Mononuclear cell (primary cell): ENCODE results near the gene GAPT. TPM values are rescaled to one million over a fixed set of nuclear protein-coding genes. Genes with fewer than 3 reads are reported as not detected.
"Not testable (repeated sequence)": the region's sequence is repeated elsewhere in the genome, so short reads cannot be mapped to it uniquely, and the experiment has no call there.

Experiments used
- H3K27me3 ChIP-seq: 2 replicates; pipeline ENCODE4 v1.6.0; 2011; ENCODE audit warnings: low read length, control low read depth; ENCODE audit not compliant: insufficient read depth
- H3K4me1 ChIP-seq: 2 replicates; pipeline ENCODE4 v1.5.1; 2011; ENCODE audit warnings: mild to moderate bottlenecking, low read length, control low read depth; ENCODE audit not compliant: insufficient read depth
- H3K4me3 ChIP-seq: 2 replicates; pipeline ENCODE4 v1.5.1; 2011; ENCODE audit warnings: mild to moderate bottlenecking, low read length, moderate library complexity
- H3K9me3 ChIP-seq: 2 replicates; pipeline ENCODE4 v1.5.1; 2011; ENCODE audit warnings: low read depth, mild to moderate bottlenecking, control low read depth, low read length
- total RNA-seq: library from RNA; depleted of rRNA; stranded (reverse); fragments of >200 nt; gene quantifications from one replicate; pipeline ENCODE4 v1.2.3, GENCODE V29; 2012

GAPT gene
- total RNA-seq, 1 donor = 9.8 TPM

- Histone ChIP-seq H3K9me3 (no peaks in the 10 kb centered on the region), H3K4me1 (peaks cover 65% of the 10 kb centered on the region), H3K27me3 (no peaks in the 10 kb centered on the region), H3K4me3 (no peak overlapping the region)
These were observed 14.9 kb downstream of the GAPT start for GRCh38 chr5:58505971-58506640.

GRCh38 chr5:58507715-58508114, 16.5 kb downstream of the GAPT start:
- Histone ChIP-seq H3K4me3 (no peak overlapping the region), H3K27me3 (no peaks in the 10 kb centered on the region), H3K9me3 (no peaks in the 10 kb centered on the region), H3K4me1 (peaks cover 55% of the 10 kb centered on the region)

- H3K27me3 ChIP-seq = no peaks in the 10 kb centered on the region
- H3K9me3 ChIP-seq = peaks cover 29% of the 10 kb centered on the region
- H3K4me1 ChIP-seq = no peaks in the 10 kb centered on the region
- no peak overlapping the region for H3K4me3 ChIP-seq
These were observed 26.0 kb downstream of the GAPT start for GRCh38 chr5:58517198-58517597.

GRCh38 chr5:58523956-58524355, 32.7 kb downstream of the GAPT start:
- no peak overlapping the region for H3K4me3 ChIP-seq
- H3K4me1 ChIP-seq = no peaks in the 10 kb centered on the region
- H3K27me3 ChIP-seq = no peaks in the 10 kb centered on the region
- H3K9me3 ChIP-seq = no peaks in the 10 kb centered on the region

- H3K9me3 ChIP-seq = no peaks in the 10 kb centered on the region
- no peaks in the 10 kb centered on the region for H3K4me1 ChIP-seq
- H3K4me3 ChIP-seq = no peak overlapping the region
- H3K27me3 ChIP-seq = no peaks in the 10 kb centered on the region
These were observed 33.3 kb downstream of the GAPT start for GRCh38 chr5:58524571-58524970.

GRCh38 chr5:58530942-58531490, 39.8 kb downstream of the GAPT start:
- no peaks in the 10 kb centered on the region for H3K9me3 ChIP-seq
- no peak overlapping the region for H3K4me3 ChIP-seq
- H3K27me3 ChIP-seq = no peaks in the 10 kb centered on the region
- no peaks in the 10 kb centered on the region for H3K4me1 ChIP-seq

- H3K4me3 ChIP-seq, H3K27me3 ChIP-seq, H3K9me3 ChIP-seq: not testable (repeated sequence)
- peaks cover 44% of the 10 kb centered on the region for H3K4me1 ChIP-seq
These were observed 50.7 kb downstream of the GAPT start for GRCh38 chr5:58541935-58542334.

GRCh38 chr5:58542709-58543108, 51.5 kb downstream of the GAPT start:
- H3K4me3 ChIP-seq = no peak overlapping the region
- no peaks in the 10 kb centered on the region for H3K27me3 ChIP-seq
- H3K9me3 ChIP-seq = no peaks in the 10 kb centered on the region
- peaks cover 44% of the 10 kb centered on the region for H3K4me1 ChIP-seq

- H3K27me3 ChIP-seq = no peaks in the 10 kb centered on the region
- peaks cover 44% of the 10 kb centered on the region for H3K4me1 ChIP-seq
- no peak overlapping the region for H3K4me3 ChIP-seq
- H3K9me3 ChIP-seq = no peaks in the 10 kb centered on the region
These were observed 52.5 kb downstream of the GAPT start for GRCh38 chr5:58543723-58544122.

GRCh38 chr5:58544195-58544594, 53.0 kb downstream of the GAPT start:
- no peaks in the 10 kb centered on the region for H3K9me3 ChIP-seq
- no peak overlapping the region for H3K4me3 ChIP-seq
- peaks cover 44% of the 10 kb centered on the region for H3K4me1 ChIP-seq
- no peaks in the 10 kb centered on the region for H3K27me3 ChIP-seq

- no peaks in the 10 kb centered on the region for H3K27me3 ChIP-seq
- H3K4me3 ChIP-seq = no peak overlapping the region
- peaks cover 44% of the 10 kb centered on the region for H3K4me1 ChIP-seq
- H3K9me3 ChIP-seq = no peaks in the 10 kb centered on the region
These were observed 53.7 kb downstream of the GAPT start for GRCh38 chr5:58544926-58545325.

- no peaks in the 10 kb centered on the region for H3K9me3 ChIP-seq
- peaks cover 44% of the 10 kb centered on the region for H3K4me1 ChIP-seq
- H3K4me3 ChIP-seq = no peak overlapping the region
- H3K27me3 ChIP-seq = no peaks in the 10 kb centered on the region
These were observed 54.7 kb downstream of the GAPT start for GRCh38 chr5:58545912-58546311.

Other genes with a start within 250 kb of the GAPT start
- gene PLK2, start 31.3 kb upstream of the GAPT start, total RNA-seq = 43.2 TPM
- under 0.01 TPM for gene RAB3C, start 91.6 kb downstream of the GAPT start, total RNA-seq